Measurements from ENCODE around the gene MAPK8IP3.

Gene MAPK8IP3

DNA sequence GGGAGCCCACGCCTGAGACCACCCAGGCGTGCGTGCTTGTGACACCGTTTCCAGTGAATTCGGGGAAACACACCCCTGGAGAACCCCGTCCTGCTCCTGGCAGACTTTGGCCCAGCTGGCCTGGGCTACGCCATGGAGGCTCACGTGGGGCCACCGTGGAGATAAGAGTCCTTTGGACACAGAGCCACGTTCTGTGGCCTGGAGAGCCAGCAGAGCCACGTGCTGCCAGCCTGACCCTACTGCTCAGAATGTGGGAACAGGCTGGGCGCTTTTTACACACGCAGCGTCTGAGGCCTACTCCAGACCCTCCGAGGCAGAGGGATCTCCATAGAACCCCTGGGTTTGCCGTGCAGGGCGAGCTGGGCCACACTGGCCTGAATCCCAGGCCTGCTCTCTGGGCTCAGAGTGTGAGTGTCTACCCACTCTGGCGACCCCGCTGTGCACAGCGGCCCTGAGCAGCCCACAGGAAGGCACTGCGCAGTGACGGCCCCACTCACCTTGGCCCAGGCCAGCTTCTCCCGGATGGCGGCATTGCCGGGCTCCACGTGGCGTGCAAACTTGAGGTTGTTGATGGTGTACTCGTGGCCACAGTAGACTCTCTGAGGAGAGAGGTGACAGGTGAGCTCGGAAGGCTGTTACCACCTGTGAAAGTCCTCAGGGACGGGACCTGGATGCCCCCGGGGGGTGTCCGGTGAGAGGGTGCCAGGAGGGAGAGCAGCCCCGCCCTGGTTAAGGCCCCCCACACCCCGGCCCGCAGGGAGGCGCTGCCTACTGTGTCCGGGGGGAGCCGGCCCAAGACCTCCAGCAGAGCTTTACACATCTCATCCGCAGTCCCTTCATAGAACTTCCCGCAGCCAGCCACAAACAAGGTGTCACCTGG lies 110.6 kb downstream of the MAPK8IP3 start:
- DNase-seq = no peak

DNA sequence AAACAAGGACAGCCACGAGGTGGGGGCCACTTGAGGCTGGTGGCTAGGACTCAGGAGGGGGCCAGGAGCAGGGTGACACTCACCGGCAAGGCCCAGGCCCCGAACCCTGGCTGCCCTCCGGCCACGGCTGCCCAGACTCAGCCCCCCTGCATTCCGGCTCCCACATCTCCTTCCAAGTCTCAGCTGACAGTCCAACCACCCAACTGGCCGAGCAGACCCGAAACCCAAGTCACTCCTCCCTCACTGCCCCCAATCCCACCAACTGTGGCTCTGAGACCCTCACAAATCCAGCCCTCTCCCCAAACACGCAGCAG lies 111.2 kb downstream of the MAPK8IP3 start:
- DNase-seq = no peak

DNA sequence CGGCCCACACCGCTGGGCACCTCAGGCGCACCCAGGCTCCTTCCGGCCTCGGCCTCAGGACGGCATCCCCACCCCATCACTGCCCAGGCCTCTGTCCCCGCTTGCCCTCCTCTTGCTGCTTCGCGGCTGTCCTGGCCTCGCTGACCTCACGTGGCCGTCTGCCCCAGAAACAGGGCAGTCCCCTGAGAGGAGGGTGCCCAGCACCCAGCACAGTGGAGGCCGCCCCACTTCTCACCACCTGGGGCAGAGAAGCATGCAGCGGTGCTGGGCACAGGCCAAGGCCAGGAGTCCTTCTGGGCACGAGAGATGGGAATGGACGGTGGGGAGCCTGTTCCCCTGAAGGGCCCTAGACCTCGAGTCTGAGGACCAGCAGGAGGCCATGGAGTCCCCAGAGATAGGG lies 111.7 kb downstream of the MAPK8IP3 start:
- DNase-seq = no peak

DNA sequence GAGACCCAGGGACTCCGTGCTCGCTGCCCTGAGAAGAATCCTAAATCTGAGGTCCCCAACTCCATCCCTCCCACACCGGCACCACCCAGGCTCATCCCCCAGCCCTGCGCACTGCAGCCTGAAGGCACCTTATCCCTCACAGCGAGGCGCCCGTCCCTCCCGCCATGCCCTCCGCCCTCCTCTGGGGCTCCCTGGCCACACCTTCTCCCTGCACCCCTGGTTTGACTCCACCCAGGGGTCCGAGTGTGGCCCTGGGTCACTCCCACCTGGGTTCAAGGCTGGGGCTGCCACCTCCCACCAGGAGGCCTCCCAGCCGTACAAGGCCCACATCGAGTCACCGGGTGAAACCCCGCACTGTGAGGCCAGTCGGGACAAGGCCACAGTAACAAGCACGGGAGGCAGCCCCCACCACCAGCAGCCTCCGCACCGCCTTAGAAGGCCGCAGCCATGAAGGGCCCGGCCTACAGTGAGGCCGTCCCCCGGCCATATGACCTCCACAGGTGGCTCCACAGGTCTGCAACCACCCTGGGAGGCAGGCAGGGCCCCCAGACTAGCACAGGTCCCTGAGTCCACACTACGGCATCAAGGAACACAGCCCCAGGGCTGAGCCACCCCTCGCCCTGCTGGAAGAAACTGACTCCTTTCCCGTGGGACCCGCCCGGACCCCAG lies 112.3 kb downstream of the MAPK8IP3 start:
- no peak for DNase-seq

DNA sequence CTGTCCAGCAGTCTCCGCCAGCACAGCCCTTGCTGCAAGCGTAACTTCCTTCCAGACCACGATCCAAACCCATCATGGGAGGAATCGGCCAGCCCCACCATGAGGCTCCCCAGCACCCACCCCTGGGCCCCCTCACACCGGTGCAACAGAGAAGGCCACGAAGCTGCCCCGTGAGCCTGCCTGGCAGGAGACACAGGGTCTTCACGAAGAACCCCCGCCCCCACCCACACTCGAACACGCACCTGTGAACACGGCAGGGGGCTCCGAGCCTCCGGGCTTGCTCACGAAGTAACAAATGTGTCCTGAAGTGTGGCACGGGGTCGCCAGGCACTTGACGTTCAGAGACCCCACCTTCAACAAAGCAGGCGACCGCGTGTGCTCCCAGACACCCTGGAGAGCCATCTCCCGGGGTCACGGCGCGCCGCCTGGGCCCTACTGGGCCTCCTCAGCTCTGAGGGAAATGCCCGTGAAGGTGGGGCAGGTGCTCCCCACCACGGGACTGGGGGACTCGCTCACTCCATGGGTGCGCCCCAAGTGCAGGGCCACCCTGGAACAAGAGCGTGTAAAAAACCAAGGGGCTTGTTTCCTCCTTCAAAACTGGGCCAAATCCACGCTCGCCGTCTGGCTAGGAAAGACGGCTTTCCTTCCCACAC lies 113.0 kb downstream of the MAPK8IP3 start:
- no peak for DNase-seq

DNA sequence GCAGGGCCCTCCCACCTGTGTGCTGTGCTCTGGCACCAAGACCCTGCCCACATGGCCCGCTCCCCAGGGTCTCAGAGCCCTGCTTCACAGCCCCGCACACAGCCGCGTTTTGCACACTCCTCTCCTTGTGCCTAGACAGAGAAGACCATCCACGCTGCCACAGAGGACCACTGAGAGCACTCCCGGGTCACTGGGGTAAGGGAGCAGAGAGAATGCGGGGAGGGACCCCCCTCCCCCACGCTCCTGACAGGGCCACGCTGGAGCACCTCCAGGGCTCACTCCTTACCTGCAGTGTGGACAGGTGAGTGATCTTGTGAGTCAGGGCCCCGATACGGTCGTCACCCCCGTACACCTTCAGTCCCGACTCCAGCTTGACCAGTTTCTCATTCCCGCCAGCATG lies 113.6 kb downstream of the MAPK8IP3 start:
- no peak for DNase-seq
